Dedifferentiated amniotic fluid mesenchymal stem cell (primary cell): Measurements from ENCODE around the gene SRPK1.
A peak's percentile ranks its signal among the peaks of the same experiment; 100 is the strongest.
"Not testable (repeated sequence)": the region's sequence is repeated elsewhere in the genome, so short reads cannot be mapped to it uniquely, and the experiment has no call there.

Source experiments
- DNase-seq: peaks from one replicate; pipeline ENCODE4 v3.0.0-alpha.2; 2016; ENCODE audit errors: extremely low spot score

SRPK1 gene

DNA sequence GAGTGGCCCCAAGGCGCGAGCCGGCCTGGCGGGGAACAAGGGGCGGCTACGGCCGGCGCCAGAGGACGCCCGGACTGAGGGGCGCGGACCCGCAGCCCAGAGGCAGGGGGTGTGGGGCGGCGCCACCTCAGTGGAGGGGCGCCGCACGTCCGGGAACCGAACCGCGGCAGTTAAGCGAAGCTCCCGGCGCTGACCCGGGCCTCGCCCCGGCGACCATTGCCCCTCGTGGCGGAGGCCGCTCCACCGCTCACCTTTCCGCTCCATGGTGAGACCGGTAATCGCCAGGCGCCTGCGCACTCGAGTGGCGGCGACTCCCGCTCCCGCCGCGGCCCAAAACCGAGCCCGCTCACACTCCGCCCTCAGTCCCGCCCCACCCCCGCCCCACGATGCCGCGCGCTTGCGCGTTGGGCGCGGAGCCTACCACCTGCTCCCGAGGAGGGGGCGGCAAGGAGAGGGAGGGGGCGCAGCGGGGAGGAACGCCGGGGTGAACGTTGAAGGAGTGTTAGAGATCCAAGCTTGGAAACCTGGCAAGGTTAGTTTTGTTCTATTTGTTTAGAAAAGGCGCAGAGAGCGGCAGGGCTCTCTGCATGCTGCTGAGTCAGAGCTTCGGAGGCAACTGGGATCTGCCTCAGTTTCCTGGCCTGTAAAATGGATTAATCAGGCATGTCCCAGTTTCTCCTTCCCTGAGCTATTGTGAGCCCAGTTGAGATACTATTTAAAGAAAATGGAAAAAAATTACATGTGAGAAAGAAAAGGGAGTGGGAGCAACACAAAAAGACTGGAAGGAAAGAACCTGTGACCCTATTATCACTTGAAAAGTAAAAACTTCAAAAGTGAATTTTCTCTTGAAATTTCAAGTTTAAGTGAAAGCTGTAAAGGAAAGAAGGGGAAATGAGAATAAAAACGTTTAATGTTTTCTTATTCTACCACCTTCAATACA lies at the start of gene SRPK1:
TSS of gene SRPK1 (minus strand) at position 306 of the 940 bp plus-strand sequence. CDS start at position 264, 42 bp downstream.
- DNase-seq: peak; percentile 53

DNA sequence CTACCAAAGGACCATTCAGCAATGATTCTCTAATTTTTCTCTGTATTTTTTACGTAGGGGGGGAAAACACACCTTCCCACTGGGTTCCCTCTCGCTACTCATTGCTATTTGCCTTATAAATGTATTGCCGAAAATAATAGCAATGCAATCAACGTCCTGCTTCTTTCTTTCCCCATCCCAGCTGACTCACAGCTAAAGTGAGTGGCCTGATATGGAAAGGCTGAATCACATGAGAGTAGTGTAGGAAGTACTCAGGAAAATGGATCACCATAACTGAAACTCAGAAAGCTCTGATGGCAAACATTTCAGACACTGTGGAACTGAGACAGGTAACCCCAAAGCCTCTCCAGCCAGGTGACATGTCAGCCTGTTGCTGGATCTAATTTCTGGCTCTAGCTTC lies 49.3 kb upstream of the SRPK1 start:
- no peak for DNase-seq

DNA sequence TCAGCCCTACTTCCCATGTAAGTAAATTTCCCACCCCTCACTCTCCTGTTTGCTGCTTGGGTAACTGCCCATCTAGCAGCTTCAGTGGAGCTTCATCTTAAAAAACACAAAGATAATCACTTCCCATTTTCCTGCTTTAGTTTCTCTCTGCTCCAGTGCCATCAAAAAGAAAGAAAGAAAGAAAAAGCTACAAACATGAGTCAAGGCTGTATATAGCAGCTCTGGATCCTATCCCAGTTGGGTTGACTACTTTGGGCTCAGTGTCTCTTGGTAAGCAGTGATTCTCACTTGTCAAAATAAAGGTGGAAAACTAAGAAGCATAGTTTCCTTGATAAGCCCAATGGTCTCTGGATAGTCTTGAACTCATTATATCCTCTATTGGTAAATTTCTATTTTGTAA lies 48.7 kb upstream of the SRPK1 start:
- DNase-seq: no peak

DNA sequence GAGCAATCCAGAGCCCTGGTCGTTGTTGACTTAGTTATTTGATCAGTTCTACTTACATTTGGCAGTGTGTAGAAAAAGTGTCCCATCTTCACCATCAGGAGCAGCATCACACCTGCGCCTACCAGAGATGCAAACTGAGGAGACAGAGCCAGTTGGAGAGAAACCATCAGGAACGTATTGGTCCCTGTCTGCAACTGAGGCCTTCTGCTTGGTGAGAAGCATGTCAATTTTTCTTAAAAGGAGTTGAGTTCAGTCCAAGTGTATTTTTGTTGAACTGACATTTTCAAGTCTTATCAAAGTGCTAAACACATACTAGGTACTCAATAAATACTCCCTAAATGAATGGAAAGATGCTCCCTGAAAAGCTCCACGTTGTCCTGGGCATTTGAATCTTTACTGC lies 47.9 kb upstream of the SRPK1 start:
- DNase-seq: no peak

DNA sequence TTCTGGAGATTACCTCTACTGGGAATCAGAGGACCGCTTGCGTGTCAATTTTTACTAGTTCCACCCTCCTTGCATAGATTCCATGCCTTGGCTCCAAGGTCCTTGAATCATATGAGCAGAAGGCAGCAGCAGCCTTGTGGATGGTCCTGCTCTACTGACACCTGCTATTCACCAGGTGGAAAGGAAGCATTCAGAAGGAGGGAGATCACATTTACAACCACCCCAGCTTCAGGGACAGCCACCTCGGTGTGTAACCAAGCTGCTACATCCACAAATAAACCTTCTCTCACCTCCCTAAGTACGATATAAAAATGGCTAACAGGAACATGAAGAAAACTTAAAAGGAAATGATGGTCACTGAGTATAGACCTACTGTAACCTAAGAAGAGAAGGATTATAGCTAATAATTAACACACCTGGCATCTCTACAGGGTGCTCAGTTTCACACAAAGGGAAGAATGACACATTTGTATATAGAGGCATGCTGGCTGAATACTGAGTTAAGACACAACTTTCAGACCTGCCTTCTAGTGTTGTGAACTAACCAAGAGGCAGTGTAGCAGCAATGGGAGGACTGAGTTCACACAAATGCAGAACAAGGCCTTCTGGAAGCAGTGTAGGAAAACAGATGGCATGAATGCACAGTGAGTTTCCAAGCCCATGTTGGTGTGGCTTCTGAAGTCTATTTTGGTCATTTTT lies 46.3 kb upstream of the SRPK1 start:
- DNase-seq: no peak

DNA sequence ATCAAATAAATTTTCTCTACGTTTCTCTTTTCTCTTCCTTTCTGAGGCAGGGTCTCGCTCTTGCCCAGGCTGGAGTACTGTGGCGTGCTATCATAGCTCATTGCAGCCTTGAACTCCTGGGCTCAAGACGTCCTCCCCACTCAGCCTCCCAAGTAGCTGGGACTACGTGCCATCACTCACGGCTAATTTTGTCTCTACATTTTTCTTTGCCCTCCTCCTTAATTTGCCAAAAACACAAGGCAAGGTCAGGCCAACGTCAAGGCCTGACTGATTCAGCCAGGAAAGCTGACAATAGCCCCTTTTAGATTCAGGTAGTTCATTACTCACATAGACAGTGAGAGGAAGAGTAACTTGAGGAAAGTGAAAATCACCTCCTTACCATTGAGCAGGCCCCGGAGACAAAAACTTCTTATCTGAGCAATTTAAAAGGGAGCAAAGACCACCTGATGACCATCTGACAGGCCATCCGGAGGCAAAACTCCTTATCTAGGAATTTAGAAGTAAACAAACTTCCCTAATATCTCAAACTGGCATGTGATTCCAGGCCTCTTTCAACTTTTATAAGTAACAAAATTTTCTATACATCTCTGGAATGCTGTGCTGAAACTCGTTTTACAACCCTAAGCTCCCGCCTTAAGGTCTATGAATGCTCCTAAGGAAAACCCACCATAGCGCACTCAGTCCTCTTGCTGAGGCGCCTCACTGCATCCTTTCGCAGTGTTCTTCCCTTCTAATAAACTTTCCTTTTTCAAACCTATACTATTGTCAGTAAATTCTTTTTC lies 42.1 kb upstream of the SRPK1 start:
- DNase-seq: no peak

DNA sequence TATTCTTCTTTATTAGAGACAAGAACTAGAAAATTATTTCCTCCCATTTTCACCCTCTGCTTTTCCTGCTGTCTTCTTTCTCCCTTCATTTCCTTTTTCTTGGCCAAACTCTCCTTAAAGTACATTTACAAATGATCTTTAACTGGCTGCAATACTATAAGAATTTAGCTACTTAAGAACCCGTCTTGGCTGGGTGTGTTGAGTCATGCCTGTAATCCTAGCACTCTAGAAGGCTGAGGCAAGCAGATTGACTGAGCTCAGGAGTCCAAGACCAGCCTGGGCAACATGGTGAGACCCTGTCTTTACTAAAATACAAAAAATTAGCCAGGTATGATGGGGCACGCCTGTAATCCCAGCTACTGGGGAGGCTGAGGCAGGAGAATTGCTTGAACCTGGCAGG lies 39.3 kb upstream of the SRPK1 start:
- no peak for DNase-seq

DNA sequence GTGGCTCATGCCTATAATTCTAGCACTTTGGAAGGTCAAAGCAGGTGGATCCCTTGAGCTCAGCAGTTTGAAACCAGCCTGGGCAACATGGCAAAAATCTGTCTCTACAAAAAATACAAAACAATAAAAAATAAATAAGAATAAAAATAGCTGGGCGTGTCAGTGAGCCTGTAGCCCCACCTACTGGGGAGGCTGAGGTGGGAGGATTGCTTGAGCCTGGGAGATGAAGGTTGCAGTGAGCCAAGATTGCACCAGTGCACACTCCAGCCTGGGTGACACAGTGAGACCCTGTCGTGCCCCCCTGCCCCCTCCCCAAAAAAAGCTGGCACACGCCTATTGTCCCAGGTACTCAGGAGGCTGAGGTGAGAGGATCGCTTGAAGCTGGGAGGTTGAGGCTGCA lies 35.1 kb upstream of the SRPK1 start:
- no peak for DNase-seq

DNA sequence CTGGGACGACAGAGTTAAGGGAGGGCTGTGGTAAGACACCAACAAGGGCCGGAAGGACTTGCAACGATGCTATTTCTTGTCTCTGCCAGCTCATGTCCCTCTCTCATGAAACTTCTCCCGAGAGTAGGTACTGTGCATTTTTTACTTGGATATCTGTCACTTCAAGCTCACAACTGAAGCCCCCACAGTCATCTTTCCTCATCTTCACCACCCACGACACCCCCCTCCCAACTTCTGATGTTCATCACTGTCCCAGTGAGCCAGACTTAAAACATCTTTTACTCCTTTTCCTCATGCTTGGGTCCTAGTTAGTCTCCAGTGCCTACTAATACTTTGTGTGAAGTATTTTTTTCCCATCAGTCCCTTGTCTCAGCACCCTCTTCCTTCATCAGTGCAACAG lies 34.6 kb upstream of the SRPK1 start:
- no peak for DNase-seq

DNA sequence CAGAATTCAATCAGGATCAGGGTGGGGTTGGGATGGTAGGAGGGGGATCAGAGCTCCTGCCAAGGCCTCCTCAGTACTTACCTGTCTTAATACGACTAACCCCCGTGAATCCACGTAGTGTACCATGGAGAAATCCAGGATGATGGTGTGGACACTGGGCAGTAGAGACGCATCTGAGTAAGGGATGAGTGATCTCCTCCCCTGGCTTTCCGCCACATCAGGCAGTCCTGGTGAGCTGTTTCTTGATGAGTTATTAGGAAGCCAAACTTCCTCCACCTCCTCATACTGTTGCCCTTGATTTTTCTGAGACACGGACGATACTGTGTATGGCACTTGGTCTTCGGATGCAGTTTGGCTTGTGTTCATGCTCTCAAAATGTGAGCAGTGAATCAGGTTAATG lies 34.2 kb upstream of the SRPK1 start:
- no peak for DNase-seq

DNA sequence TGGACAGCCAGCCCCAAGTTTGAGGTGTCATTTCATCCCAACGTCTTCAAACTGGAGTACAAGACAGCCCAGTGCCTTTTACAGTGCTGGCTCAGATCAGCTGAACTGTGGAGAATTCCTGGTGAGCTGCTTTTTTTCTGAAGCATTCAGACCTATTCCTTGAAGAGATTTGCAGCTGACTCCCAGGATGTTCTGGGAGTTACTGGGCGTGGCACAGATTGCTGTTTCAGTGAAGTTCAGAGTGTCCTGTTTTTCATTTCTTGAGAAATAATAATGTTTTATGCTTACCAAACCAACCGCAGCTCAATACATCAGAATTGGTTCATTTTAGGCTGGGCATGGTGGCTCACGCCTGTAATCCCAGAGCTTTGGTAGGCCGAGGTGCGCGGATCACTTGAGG lies 33.4 kb upstream of the SRPK1 start:
- DNase-seq: no peak

DNA sequence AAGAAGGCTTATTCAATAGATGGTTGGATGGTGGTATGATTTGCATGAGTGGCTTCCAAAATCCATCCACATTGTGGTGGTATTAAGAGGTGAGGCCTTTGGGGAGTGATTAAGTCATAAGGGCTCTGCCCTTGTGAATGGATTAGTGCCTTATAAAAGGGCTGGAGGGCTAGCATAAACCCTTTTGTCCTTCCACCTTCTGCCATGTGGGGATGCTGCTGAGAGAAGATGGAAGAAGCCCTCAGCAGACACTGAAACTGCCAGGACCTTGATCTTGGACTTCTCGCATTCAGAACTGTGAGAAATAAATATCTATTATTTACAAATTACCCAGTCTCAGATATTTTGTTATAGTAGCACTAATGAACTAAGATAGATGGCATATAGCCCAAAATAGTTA lies 27.8 kb upstream of the SRPK1 start:
- no peak for DNase-seq

DNA sequence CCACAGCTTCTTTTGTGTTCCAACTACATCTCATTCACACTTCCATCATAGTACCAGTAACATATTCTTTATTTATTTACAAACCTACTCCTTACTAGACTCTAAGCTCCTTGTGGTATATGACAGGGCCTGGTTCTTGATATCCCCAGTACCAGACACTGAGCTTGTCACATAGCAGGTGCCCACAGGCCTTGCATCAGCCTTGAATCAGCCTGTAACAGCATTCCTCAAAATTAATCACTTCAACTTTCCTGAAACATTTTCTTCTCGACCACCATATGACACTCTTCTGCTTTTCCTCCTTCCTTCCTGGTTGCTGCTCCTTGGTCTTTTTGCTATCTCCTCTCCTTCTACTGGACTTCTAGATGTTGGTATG lies 24.7 kb upstream of the SRPK1 start:
- DNase-seq: no peak

DNA sequence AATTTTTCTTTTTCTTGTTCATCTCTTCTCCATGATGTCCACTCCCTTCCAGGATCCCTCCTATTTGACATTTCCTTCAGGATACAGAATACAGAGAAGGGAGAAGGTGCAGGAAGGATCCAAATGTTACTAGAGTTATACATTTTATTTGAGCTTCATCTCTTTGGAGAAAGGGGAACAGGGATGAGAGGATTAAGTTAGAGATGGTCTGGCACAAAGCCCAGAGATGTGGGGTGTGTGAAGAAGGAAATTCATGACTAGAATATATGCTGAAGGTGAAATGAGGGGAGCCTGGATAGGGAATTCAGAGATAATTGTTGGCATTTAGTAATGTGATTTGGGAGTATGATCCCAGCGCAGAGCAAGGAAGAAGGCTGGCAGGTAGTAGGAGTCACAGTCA lies 22.5 kb upstream of the SRPK1 start:
- DNase-seq: no peak

DNA sequence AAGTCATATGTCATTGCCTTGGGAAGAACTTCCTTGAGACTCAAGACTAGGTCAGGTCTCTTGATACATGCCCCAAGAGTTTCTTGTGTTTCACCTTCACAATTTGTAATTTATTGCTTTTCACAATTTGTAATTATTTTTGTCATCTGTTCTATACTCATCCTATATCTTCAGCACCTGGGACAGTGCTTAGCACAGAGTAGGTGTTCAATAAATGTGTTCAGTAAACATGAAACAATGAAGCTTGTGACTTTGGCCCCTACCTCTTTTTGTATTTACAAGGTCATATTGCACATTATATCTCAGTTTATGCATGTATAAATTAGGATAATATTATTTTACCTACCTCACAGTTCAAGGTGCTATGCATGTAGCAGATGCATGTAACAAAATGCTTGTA lies 21.5 kb upstream of the SRPK1 start:
- DNase-seq: no peak

DNA sequence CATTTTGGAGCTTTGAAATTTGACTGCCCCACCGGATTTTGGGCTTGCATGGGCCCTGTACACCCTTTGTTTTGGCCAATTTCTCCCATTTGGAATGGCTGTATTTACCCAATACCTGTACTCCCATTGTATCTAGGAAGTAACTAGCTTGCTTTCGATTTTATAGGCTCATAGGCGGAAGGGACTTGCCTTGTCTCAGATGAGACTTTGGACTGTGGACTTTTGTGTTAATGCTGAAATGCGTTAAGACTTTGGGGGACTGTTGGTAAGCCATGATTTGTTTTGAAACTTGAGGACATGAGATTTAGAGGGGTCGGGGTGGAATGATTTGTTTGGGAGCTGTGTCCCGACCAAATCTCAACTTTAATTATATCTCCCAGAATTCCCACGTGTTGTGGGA lies 20.3 kb upstream of the SRPK1 start:
- DNase-seq: not testable (repeated sequence)

DNA sequence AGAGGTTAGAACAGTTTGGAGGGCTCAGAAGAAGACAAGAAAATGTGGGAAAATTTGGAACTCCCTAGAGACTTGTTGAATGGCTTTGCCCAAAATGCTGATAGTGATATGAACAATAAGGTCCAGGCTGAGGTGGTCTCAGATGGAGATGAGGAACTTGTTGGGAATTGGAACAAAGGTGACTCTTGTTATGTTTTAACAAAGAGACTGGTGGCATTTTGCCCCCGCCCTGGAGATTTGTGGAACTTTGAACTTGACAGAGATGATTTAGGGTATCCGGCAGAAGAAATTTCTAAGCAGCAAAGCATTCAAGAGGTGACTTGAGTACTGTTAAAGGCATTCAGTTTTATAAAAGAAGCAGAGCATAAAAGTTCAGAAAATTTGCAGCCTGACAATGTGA lies 19.1 kb upstream of the SRPK1 start:
- not testable (repeated sequence) for DNase-seq

DNA sequence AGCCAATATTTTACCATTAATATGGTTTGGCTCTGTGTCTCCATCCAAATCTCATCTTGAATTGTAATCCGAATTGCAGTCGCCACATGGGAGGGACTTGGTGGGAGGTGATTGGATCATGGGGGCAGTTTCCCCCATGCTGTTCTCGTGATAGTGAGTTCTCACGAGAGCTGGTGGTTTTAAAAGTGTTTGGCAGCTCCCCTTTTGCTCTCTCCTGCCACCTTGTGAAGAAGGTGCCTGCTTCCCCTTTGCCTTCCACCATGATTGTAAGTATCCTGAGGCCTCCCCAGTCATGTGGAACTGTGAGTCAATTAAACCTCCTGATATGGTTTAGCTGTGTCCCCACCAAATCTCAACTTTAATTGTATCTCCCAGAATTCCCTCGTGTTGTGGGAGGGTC lies 18.4 kb upstream of the SRPK1 start:
- DNase-seq: not testable (repeated sequence)

DNA sequence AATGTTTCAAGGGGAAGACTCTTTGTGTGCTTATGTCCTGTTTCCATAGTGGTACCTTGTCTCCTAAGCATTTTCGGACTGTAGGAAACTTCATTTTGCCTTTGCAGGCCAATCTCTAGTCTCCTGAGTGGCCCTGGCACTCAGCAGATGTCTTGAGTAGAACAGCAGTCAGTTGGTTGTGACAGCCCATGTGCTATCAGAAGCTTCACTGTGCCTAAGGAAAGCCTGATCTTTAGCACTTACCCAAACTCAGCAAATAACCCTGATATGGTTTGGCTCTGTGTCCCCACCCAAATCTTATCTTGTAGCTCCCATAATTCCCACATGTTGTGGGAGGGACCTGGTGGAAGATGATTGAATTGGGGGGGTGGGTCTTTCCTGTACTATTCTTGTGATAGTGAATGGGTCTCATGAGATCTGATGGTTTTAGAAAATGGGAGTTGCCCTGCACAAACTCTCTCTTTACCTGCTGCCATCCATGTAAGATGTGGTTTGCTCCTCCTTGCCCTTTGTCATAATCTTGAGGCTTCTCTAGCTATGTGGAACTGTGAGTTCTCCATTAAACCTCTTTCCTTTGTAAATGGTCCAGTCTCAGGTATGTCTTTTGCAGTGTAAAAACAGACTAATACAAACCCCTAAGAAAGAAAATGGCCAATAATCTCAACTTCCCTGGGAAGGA lies 15.9 kb upstream of the SRPK1 start:
- DNase-seq: no peak

DNA sequence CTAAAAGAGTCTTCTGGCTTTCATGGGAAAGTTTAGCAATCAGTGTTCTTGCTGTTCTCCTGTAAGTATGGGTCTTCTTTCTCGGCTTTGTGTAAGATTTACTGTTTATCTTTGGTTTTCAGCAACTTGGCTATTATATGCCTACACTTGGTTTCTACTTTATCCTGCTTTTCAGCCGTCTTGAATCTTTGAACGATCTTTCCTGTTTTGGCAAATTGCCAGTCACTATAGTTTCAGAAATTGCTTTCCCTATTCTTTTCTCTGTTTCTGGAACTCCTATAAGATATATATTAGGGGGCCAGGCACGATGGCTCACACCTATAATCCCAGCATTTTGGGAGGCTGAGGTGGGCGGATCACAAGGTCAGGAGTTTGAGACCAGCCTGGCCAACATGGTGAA lies 14.6 kb upstream of the SRPK1 start:
- DNase-seq: no peak

DNA sequence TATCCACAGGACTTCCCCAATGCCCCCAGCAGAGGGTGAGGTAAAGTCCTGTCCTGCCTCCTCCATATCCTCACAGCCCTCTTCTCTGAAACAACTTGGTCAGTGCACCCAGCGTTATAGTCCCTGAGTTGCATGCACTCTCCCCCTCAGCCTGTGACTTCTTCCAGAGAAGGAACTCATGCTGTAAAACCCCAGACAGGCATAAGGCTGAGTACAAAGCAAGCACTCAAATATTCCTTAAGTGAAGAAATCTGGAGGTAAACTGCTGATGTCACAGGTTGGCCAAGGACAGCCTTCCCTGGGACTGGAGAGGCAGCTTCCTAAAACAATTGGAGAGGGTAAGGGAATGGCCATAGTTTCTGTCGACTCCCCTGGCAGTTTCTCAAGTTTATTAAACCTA lies 12.9 kb upstream of the SRPK1 start:
- DNase-seq: no peak

DNA sequence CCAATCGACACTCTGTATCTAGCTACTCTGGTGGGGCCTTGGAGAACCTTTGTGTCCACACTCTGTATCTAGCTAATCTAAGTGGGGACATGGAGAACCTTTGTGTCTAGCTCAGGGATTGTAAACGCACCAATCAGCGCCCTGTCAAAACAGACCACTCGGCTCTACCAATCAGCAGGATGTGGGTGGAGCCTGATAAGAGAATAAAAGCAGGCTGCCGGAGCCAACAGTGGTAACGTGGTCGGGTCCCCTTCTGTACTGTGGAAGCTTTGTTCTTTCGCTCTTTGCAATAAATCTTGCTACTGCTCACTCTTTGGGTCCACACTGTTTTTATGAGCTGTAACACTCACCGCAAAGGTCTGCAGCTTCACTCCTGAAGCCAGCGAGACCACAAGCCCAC lies 11.0 kb upstream of the SRPK1 start:
- not testable (repeated sequence) for DNase-seq
